GM13976 (cell line): ENCODE results near the gene CCNA2.

Experiments
- DNase-seq: peaks from one replicate; pipeline ENCODE4 v3.0.0; 2012; ENCODE audit warnings: low spot score
- CTCF ChIP-seq: IDR thresholded peaks from 2 replicates; pipeline ENCODE4 v1.5.1; 2012; ENCODE audit warnings: borderline replicate concordance, mild to moderate bottlenecking; ENCODE audit not compliant: insufficient read depth; ENCODE audit errors: extremely low read depth, missing control alignments, control extremely low read depth
- in situ Hi-C: fragments of 300-500 bp; cut with MboI; formaldehyde crosslinking; loops from one replicate; pipeline ENCODE4 v1.12.0; 2022; ENCODE audit warnings: low sequenced_read_pairs, mixed read lengths, inconsistent platforms; ENCODE audit not compliant: unreplicated experiment

CCNA2 gene

GRCh38 chr4:121823505-121824170 is at the start of gene CCNA2:
TSS of gene CCNA2 (minus strand) at chr4:121823883. CDS start at chr4:121823628, 255 bp downstream.
- in situ Hi-C loops = no loop called here
- DNase-seq = peak; percentile 96
- TF ChIP-seq CTCF = no peak

DNA sequence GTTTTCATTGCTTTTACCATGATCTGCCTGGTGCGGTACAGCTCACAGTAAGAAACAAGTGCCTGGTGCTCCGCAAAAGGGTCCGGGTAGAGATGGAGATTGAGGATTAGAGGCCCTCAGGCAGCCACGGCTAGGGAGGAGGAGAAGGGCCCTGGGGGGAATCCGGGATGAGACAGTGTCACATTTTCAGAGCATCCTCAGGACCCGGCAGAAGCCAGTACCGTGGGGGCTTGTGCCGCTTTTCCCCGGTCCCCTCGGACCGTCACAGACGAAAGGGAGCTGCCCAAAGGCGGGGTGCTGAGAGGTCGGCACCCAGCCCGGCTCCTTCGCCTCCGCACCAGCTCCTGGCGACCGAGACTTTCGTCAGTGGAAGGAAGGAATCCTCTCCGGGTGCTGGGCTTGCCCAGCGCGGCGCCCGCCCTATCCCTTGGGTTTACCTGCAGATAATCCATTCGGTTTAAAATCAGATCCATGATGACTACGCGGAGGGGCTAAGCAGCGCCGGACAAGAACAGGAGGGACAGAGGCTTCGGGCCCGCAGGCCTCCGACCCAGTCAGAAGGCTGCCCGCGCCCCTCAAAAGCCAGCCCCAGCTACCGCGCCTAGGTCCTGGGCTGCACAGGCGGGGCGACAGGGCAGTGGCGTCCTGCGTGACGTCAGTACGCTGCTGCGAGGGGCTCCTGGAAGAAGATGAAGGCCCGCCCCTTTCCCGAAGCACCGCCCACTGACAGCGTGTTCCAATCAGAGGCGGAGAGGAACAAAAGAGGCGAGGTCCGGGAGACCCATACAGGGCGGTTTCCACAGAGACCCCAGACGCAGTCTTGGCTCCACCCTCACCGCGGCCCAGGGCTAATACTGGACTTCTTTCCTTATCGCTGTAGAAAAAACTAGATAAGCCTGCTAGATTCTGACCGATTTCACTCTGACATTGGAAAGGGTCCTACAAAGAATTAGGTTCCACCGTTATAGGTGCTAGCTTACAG is 46.4 kb upstream of the CCNA2 start, which contains the start of gene BBS7:
TSS of gene BBS7 (minus strand) at position 634 of the 982 bp plus-strand sequence. CDS start at position 473, 161 bp downstream.
- DNase-seq = peak; percentile 96
- no peak for TF ChIP-seq CTCF
- in situ Hi-C loops = no loop called here

DNA sequence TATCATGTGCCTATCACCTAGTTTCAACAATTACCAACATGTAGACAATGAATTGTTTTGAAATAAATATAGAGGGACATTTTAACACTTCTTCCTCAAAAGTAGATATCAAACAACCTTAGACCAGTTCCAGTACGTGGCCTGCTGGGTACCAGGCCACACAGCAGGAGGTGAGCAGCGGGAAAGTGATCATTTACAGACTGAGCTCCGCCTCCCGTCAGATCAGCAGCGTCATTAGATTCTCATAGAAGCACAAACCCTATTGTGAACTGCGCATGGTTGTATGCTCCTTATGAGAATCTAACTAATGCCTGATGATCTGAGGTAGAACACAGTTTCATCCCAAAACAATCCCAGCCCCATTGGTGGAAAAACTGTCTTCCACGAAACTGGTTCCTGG is 40.1 kb upstream of the CCNA2 start:
- DNase-seq = no peak
- in situ Hi-C loops = no loop called here
- no peak for TF ChIP-seq CTCF

DNA sequence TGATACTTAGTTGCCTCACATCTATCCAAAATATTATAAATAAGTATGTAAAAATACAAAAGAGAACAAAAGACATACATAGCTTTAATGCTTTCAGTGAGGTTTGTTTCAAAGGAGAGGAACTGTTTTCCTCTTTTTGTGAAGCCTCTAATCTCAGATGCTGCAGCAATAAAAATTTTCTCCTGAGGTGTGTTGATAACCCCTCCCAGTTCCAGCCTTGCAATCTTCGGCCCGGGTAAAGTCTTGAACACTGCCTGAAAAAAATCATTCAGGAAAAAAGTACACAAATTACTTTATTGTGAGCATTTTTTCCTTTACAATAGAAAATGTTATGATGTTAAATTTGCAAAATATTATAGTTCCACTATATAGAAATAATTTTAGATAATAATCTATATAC is 37.7 kb upstream of the CCNA2 start:
- no peak for TF ChIP-seq CTCF
- in situ Hi-C loops = no loop called here
- DNase-seq = no peak

GRCh38 chr4:121860121-121860520 is 36.4 kb upstream of the CCNA2 start:
- in situ Hi-C loops = no loop called here
- no peak for TF ChIP-seq CTCF

GRCh38 chr4:121851354-121851753 is 27.7 kb upstream of the CCNA2 start:
- no peak for TF ChIP-seq CTCF
- no peak for DNase-seq
- in situ Hi-C loops = no loop called here

More at GRCh38 chr4:121860121-121860520, 36.4 kb upstream of the CCNA2 start:
- no peak for DNase-seq
